HUES48 (cell line): ENCODE data around the gene GGT1.
A peak's percentile ranks its signal among the peaks of the same experiment; 100 is the strongest.
"Not testable (repeated sequence)": the region's sequence is repeated elsewhere in the genome, so short reads cannot be mapped to it uniquely, and the experiment has no call there.

Source experiments
- H3K27ac ChIP-seq: one replicate; pipeline ENCODE4 v1.7.0; 2013; ENCODE audit warnings: low read depth, low read length, inconsistent platforms
- H3K27me3 ChIP-seq: 2 replicates; pipeline ENCODE4 v1.6.1; 2013; ENCODE audit warnings: mild to moderate bottlenecking, low read length; ENCODE audit not compliant: control insufficient read depth, insufficient read depth
- H3K36me3 ChIP-seq: 2 replicates; pipeline ENCODE4 v1.6.1; 2013; ENCODE audit warnings: low read length; ENCODE audit not compliant: control insufficient read depth, insufficient read depth
- H3K4me1 ChIP-seq: 2 replicates; pipeline ENCODE4 v1.6.1; 2013; ENCODE audit warnings: mild to moderate bottlenecking, low read length; ENCODE audit not compliant: control insufficient read depth, insufficient read depth
- H3K4me3 ChIP-seq: 2 replicates; pipeline ENCODE4 v1.5.1; 2013; ENCODE audit warnings: mild to moderate bottlenecking, low read depth, low read length
- H3K9ac ChIP-seq: 2 replicates; pipeline ENCODE4 v1.6.1; 2013; ENCODE audit warnings: mild to moderate bottlenecking, low read depth, low read length, moderate library complexity
- H3K9me3 ChIP-seq: 2 replicates; pipeline ENCODE4 v1.6.1; 2013; ENCODE audit warnings: low read length; ENCODE audit not compliant: control insufficient read depth, insufficient read depth

The GGT1 gene

GRCh38 chr22:24630812-24631427 lies 27.9 kb downstream of the GGT1 start:
- H3K9me3 ChIP-seq, H3K9ac ChIP-seq, H3K27me3 ChIP-seq, H3K36me3 ChIP-seq, H3K4me3 ChIP-seq: not testable (repeated sequence)
- peaks cover 13% of the 10 kb centered on the region for H3K4me1 ChIP-seq
- H3K27ac ChIP-seq, result peak overlapping the region; percentile 76

DNA sequence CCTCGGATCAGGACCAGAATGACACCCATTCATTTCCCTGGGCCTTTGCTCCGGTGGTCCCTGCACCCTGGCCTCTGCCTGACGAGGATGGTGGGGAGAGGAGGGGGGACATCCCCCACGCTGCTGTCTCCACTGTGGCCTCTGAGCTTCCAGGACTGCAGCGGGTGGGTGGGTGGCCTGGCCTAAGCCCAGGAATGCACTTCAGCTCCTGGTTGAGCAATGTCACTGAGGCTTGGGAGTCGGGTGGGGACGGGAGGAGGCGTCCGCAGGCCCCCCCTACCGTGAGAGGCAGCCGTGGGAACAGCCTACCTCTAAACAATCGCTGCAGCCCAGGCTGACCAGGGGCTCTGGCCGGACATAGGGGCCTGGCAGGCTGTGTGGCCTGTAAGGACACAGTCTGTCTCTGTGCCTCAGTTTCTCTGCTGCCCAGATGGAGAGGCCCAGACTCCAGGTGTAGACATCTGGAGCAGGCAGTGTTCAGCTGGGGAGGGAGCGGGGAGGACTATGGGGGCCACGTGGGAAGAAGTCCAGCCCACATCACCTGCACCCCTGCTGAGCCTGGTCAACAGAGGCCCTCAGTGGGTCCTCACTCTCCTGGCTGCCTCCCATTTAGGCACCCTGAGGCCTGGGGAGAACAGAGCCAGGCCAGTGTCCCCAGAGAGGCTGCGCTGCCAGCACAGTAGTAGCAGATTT lies 28.6 kb downstream of the GGT1 start:
- not testable (repeated sequence) for H3K36me3 ChIP-seq, H3K27me3 ChIP-seq, H3K9ac ChIP-seq, H3K4me3 ChIP-seq, H3K9me3 ChIP-seq
- Histone ChIP-seq H3K27ac (peak overlapping the region; percentile 76), H3K4me1 (peaks cover 13% of the 10 kb centered on the region)

- not testable (repeated sequence) for H3K36me3 ChIP-seq, H3K4me3 ChIP-seq, H3K9me3 ChIP-seq, H3K27ac ChIP-seq, H3K9ac ChIP-seq, H3K27me3 ChIP-seq
- peaks cover 13% of the 10 kb centered on the region for H3K4me1 ChIP-seq
These were observed 29.6 kb downstream of the GGT1 start for GRCh38 chr22:24632642-24633041.

DNA sequence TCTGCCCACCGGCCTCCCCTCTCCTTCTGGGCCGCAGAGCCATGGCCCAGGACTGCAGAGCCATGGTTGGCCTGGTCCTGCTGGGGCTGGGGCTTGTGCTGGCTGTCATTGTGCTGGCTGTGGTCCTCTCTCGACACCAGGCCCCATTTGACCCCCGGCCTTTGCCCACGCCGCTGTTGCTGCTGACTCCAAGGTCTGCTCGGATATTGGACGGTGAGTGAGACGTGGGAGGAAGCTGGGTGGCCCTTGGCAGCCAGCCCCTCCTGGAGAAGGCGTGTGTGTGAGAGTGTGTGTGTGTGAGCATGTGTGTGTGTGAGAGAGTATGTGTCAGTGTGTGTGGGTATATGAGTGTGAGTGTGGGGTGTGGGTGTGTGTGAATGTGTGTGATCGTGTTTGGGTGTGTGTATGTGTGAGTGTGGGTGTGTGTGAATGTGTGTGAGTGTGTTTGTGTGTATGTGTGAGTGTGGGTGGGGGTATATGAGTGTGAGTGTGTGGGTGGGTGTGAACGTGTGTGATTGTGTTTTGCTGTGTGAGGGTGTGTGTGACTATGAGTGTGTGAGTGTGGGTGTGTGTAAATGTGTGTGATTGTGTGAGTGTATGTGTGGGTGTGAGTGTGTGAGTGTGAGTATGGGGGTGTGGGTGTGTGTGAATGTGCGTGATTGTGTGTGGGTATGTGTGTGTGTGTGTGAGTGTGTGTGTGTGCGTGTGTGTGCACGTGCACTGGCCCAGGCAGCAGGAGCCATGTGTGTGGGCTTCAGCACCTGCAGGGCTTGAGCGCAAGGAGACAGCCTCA lies 30.4 kb downstream of the GGT1 start:
- not testable (repeated sequence) for H3K36me3 ChIP-seq, H3K4me3 ChIP-seq, H3K9ac ChIP-seq, H3K27ac ChIP-seq, H3K9me3 ChIP-seq, H3K27me3 ChIP-seq
- H3K4me1 ChIP-seq, result peaks cover 13% of the 10 kb centered on the region

GRCh38 chr22:24634776-24635389 lies 31.9 kb downstream of the GGT1 start:
- H3K27me3 ChIP-seq, H3K36me3 ChIP-seq, H3K9ac ChIP-seq, H3K4me3 ChIP-seq, H3K9me3 ChIP-seq, H3K27ac ChIP-seq: not testable (repeated sequence)
- peaks cover 13% of the 10 kb centered on the region for H3K4me1 ChIP-seq

- not testable (repeated sequence) for H3K9ac ChIP-seq, H3K27ac ChIP-seq, H3K36me3 ChIP-seq, H3K4me3 ChIP-seq, H3K27me3 ChIP-seq, H3K4me1 ChIP-seq, H3K9me3 ChIP-seq
These were observed 33.5 kb downstream of the GGT1 start for GRCh38 chr22:24636513-24636912.

DNA sequence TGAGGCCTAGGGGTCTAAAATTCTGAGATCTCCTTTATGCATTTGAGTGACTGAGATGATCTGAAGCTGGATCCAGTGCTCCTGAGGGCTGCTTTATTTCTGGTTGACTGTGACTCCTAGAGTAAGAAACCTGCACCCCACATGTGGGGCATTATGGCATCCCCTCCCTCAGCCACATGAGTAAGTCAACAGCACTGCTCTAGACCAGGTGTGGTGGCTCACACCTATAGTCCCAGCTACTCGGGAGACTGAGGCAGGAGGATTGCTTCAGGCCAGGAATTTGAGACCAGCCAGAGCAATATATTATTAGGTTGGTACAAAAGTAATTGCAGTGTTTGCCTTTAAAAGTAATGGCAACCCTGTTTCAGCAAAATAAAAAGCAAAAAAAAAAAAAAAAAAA lies 39.3 kb downstream of the GGT1 start:
- not testable (repeated sequence) for H3K27ac ChIP-seq, H3K9ac ChIP-seq

DNA sequence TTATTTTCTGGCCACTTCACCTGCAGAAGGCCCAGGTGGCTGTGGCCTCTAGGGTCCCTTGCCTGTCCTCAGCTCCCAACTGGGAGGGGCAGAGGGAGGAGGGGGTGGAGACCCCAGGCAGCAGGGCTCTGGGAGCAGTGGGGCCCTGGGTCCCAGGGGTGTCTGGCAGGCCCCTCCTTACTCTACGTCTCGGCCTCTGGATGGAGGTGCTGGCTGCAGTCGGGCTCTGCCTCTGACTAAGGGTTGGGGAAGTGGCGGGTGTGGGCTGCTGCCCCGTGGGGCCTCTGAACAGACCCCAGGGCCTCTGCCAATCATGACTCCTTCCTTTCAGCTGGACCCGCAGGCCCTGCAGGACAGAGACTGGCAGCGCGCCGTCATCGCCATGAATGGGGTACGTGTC lies 41.4 kb downstream of the GGT1 start:
- not testable (repeated sequence) for H3K27me3 ChIP-seq, H3K27ac ChIP-seq, H3K36me3 ChIP-seq, H3K9ac ChIP-seq, H3K4me3 ChIP-seq, H3K4me1 ChIP-seq, H3K9me3 ChIP-seq

More for the DNA sequence above, 39.3 kb downstream of the GGT1 start:
- not testable (repeated sequence) for H3K4me3 ChIP-seq, H3K36me3 ChIP-seq, H3K4me1 ChIP-seq, H3K9me3 ChIP-seq, H3K27me3 ChIP-seq

DNA sequence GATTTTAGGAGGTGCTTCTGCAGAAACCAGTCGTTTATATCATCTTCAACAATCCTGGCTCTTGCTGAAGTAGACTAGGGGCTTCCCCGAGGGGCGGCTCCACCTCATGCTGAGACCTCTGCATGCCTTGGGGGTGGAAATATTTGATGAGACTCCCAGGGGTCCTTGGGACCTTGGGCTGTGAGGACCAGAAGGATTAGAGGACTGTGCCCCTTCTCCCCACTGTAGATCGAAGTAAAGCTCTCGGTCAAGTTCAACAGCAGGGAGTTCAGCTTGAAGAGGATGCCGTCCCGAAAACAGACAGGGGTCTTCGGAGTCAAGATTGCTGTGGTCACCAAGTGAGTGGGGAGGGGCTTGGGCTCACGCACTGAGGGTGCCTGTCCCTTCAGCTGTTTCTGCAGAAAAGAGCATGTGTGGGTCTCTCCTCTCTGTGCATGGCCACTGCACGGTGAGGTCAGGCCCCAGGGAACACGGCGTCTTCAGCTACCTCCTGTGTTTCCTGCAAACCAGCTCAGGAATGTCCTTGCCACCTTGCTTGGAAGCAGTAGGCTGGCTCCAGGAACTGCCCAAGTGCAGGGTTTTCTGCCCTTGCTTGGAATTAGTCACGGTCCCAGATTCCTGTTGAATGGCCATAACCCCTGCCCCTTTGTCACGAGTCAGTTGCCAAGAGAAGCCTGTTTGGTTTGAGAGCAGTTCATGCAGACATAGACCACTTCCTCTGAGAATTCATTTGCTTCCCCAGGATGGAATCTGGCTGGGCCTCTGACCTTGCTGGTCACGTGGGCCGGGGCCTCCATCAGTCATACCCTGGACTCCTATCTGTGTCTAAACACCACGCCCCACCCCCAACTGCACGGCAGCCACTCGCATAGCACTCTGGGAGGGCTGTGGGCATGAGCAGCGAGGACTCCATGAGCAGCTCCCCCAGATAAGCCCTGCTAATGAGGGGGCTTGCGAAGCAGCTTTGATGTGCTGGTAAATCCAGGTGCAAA lies 42.7 kb downstream of the GGT1 start:
- not testable (repeated sequence) for H3K4me1 ChIP-seq, H3K27me3 ChIP-seq, H3K4me3 ChIP-seq, H3K9me3 ChIP-seq, H3K27ac ChIP-seq, H3K36me3 ChIP-seq, H3K9ac ChIP-seq

DNA sequence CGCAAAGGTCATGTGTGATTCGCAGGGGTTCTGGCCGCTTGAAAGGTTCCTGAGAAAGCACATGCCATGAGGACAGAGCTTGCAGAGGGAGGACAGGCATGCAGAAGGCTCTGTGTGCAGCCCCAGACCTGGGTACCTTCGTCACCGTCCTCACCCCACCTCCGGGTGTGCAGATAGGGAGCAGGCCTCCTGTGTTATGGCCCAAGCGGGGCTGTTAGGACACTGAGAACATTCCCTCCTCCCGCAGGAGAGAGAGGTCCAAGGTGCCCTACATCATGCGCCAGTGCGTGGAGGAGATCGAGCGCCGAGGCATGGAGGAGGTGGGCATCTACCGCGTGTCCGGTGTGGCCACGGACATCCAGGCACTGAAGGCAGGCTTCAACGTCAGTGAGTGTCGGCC lies 43.8 kb downstream of the GGT1 start:
- not testable (repeated sequence) for H3K4me1 ChIP-seq, H3K9me3 ChIP-seq

More for the DNA sequence above, 43.8 kb downstream of the GGT1 start:
- H3K9ac ChIP-seq, H3K36me3 ChIP-seq, H3K27ac ChIP-seq, H3K27me3 ChIP-seq, H3K4me3 ChIP-seq: not testable (repeated sequence)
